ENCODE data around the gene CTSW.

- TF ChIP-seq POLR2A (IDR thresholded peaks at IDR 0.05; ENCODE audit: low read length) (no peak), GATA1 (IDR thresholded peaks at IDR 0.05; ENCODE audit: low read depth, low read length) (no peak)
These were observed 37.4 kb downstream of the CTSW start for GRCh38 chr11:65917077-65917433.

Measured in erythroblast (primary cell).